H9 (cell line): ENCODE measurements around the gene ENOX1. TPM values are rescaled to one million over a fixed set of nuclear protein-coding genes. Genes with fewer than 3 reads are reported as not detected.

ENCODE experiments used
- DNase-seq: peaks from one replicate; pipeline ENCODE4 v3.0.0-alpha.2; 2017
- H2AFZ ChIP-seq: one replicate; pipeline ENCODE4 v1.6.1; 2013; ENCODE audit warnings: mild to moderate bottlenecking, low read length, control low read depth, moderate library complexity
- H2AK5ac ChIP-seq: 2 replicates; pipeline ENCODE4 v1.6.1; 2013; ENCODE audit warnings: low read length, control low read depth, mixed read lengths; ENCODE audit not compliant: insufficient read length
- H2BK120ac ChIP-seq: one replicate; pipeline ENCODE4 v1.6.1; 2013; ENCODE audit warnings: low read depth, mild to moderate bottlenecking, low read length, control low read depth, inconsistent platforms; ENCODE audit not compliant: poor library complexity, severe bottlenecking
- H2BK12ac ChIP-seq: 2 replicates; pipeline ENCODE4 v1.6.1; 2013; ENCODE audit warnings: low read length, control low read depth, mixed read lengths, low read depth; ENCODE audit not compliant: insufficient read length
- H2BK15ac ChIP-seq: 2 replicates; pipeline ENCODE4 v1.6.1; 2013; ENCODE audit warnings: low read depth, low read length, control low read depth
- H2BK20ac ChIP-seq: one replicate; pipeline ENCODE4 v1.6.1; 2013; ENCODE audit warnings: low read depth, mild to moderate bottlenecking, low read length, control low read depth, inconsistent platforms; ENCODE audit not compliant: poor library complexity, severe bottlenecking
- H2BK5ac ChIP-seq: 2 replicates; pipeline ENCODE4 v1.6.1; 2013; ENCODE audit warnings: low read length, control low read depth, mixed read lengths; ENCODE audit not compliant: insufficient read length
- H3K14ac ChIP-seq: 2 replicates; pipeline ENCODE4 v1.6.1; 2013; ENCODE audit warnings: low read length, control low read depth; ENCODE audit not compliant: insufficient read depth
- H3K18ac ChIP-seq: 2 replicates; pipeline ENCODE4 v1.6.1; 2013; ENCODE audit warnings: low read depth, mild to moderate bottlenecking, mixed read lengths, low read length, control low read depth; ENCODE audit not compliant: insufficient read length
- H3K23ac ChIP-seq: 2 replicates; pipeline ENCODE4 v1.6.1; 2013; ENCODE audit warnings: low read length, control low read depth, mixed read lengths, low read depth; ENCODE audit not compliant: insufficient read length
- H3K23me2 ChIP-seq: 2 replicates; pipeline ENCODE4 v1.6.1; 2013; ENCODE audit warnings: low read depth, mild to moderate bottlenecking, mixed read lengths, low read length, control low read depth; ENCODE audit not compliant: insufficient read length, poor library complexity, severe bottlenecking
- H3K27ac ChIP-seq: 2 replicates; pipeline ENCODE4 v1.5.1; 2013; ENCODE audit warnings: low read length, control low read depth, mixed read lengths, low read depth; ENCODE audit not compliant: insufficient read length
- H3K27me3 ChIP-seq: 2 replicates; pipeline ENCODE4 v1.6.1; 2013; ENCODE audit warnings: low read length, control low read depth, inconsistent platforms; ENCODE audit not compliant: insufficient read depth
- H3K4ac ChIP-seq: 2 replicates; pipeline ENCODE4 v1.6.1; 2013; ENCODE audit warnings: low read depth, mild to moderate bottlenecking, control low read depth, inconsistent platforms, low read length, moderate library complexity
- H3K4me1 ChIP-seq: 2 replicates; pipeline ENCODE4 v1.6.1; 2013; ENCODE audit warnings: low read length, control low read depth, inconsistent platforms; ENCODE audit not compliant: insufficient read depth
- H3K4me2 ChIP-seq: 2 replicates; pipeline ENCODE4 v1.6.1; 2013; ENCODE audit warnings: low read length, control low read depth, mixed read lengths; ENCODE audit not compliant: insufficient read length, insufficient read depth
- H3K56ac ChIP-seq: 2 replicates; pipeline ENCODE4 v1.6.1; 2013; ENCODE audit warnings: low read depth, mild to moderate bottlenecking, mixed read lengths, low read length, control low read depth; ENCODE audit not compliant: insufficient read length
- H3K79me1 ChIP-seq: 2 replicates; pipeline ENCODE4 v1.6.1; 2013; ENCODE audit warnings: low read depth, mild to moderate bottlenecking, moderate library complexity, low read length, control low read depth, inconsistent platforms; ENCODE audit not compliant: insufficient read depth, poor library complexity, severe bottlenecking
- H3K79me2 ChIP-seq: 2 replicates; pipeline ENCODE4 v1.6.1; 2013; ENCODE audit warnings: low read length, control low read depth, inconsistent platforms; ENCODE audit not compliant: insufficient read depth
- H3K9ac ChIP-seq: 2 replicates; pipeline ENCODE4 v1.6.1; 2013; ENCODE audit warnings: low read length, control low read depth, mixed read lengths; ENCODE audit not compliant: insufficient read length; ENCODE audit errors: extremely low read depth
- H3K9me3 ChIP-seq: one replicate; pipeline ENCODE4 v1.6.1; 2013; ENCODE audit warnings: low read depth, low read length, inconsistent platforms; ENCODE audit not compliant: control insufficient read depth
- H3T11ph ChIP-seq: one replicate; pipeline ENCODE4 v1.6.1; 2013; ENCODE audit warnings: mild to moderate bottlenecking, low read length, control low read depth, inconsistent platforms
- H4K20me1 ChIP-seq: one replicate; pipeline ENCODE4 v1.6.1; 2013; ENCODE audit not compliant: control insufficient read depth, insufficient read length, insufficient read depth
- H4K5ac ChIP-seq: 2 replicates; pipeline ENCODE4 v1.6.1; 2013; ENCODE audit warnings: low read depth, mild to moderate bottlenecking, mixed read lengths, low read length, control low read depth; ENCODE audit not compliant: insufficient read length
- H4K8ac ChIP-seq: replicated peaks from 2 replicates; pipeline ENCODE4 v1.6.1; 2013; ENCODE audit warnings: low read length, control low read depth, mixed read lengths, low read depth; ENCODE audit not compliant: insufficient read length
- H4K91ac ChIP-seq: 2 replicates; pipeline ENCODE4 v1.6.1; 2013; ENCODE audit warnings: low read depth, mild to moderate bottlenecking, moderate library complexity, mixed read lengths, low read length, control low read depth; ENCODE audit not compliant: insufficient read length
- H3K27ac Mint-ChIP-seq, 3 experiments: 2 replicates in 2 of 3; 3 replicates in 1 of 3; pipeline ENCODE4 v1.8.0; 2020 to 2021; ENCODE audit warnings: mixed read lengths in 3 of 3, mild to moderate bottlenecking in 1 of 3, moderate library complexity in 1 of 3
- H3K27me3 Mint-ChIP-seq: 2 replicates; pipeline ENCODE4 v1.8.0; 2021; ENCODE audit warnings: low read depth, mild to moderate bottlenecking, moderate library complexity, mixed read lengths
- H3K36me3 Mint-ChIP-seq, 3 experiments: 2 replicates in 2 of 3; 3 replicates in 1 of 3; pipeline ENCODE4 v1.8.0; 2020 to 2021; ENCODE audit warnings: low read depth in 3 of 3, mixed read lengths in 3 of 3; ENCODE audit not compliant: insufficient read depth in 1 of 3
- H3K4me1 Mint-ChIP-seq, 2 experiments: 2 replicates each; pipeline ENCODE4 v1.8.0; 2020; ENCODE audit warnings: mixed read lengths in 2 of 2
- H3K4me3 Mint-ChIP-seq, 2 experiments: 2 replicates in 1 of 2; 3 replicates in 1 of 2; pipeline ENCODE4 v1.8.0; 2020 to 2021; ENCODE audit warnings: mild to moderate bottlenecking in 2 of 2, mixed read lengths in 2 of 2, moderate library complexity in 1 of 2
- H3K9me3 Mint-ChIP-seq, 2 experiments: 2 replicates in 1 of 2; 3 replicates in 1 of 2; pipeline ENCODE4 v1.8.0; 2020; ENCODE audit warnings: mild to moderate bottlenecking in 2 of 2, mixed read lengths in 2 of 2, moderate library complexity in 1 of 2
- CTCF ChIP-seq: fragments of 200-600 bp; sonication (generic); conservative IDR thresholded peaks from 3 replicates; pipeline ENCODE4 v1.8.0; 2021; ENCODE audit warnings: antibody characterized with exemption, mild to moderate bottlenecking
- WGBS: extraction: QIAGEN DNeasy Blood & Tissue Kit; methylation state at CpG from one replicate; pipeline ENCODE4 v1.1.7; 2013; ENCODE audit warnings: missing lambda C conversion rate, low lambda C conversion rate, mixed read lengths; ENCODE audit not compliant: insufficient read length; ENCODE audit errors: extremely low coverage; 5-methylcytosine and 5-hydroxymethylcytosine counted together
- total RNA-seq: library from RNA; stranded (reverse); gene quantifications from 2 replicates; pipeline ENCODE4 v1.2.1, GENCODE V29; 2021

ENOX1 gene
- total RNA-seq, 1 experiment from 2014 or later = 0.24 TPM

- H2AK5ac ChIP-seq = no peak overlapping the region
- Mint-ChIP-seq H3K4me3 (no peak overlapping the region), H3K27ac (no peak overlapping the region), H3K36me3 (peaks cover 2 to 5% (median 3%) of the 10 kb centered on the region in 3 experiments; a peak in 4 of 7 replicates), H3K9me3 (peaks cover 7 to 11% of the 10 kb centered on the region in 2 experiments; a peak in 3 of 5 replicates), H3K27me3 (no peaks in the 10 kb centered on the region), H3K4me1 (peaks cover 6 to 10% of the 10 kb centered on the region in 2 experiments)
- H3K14ac ChIP-seq = no peak overlapping the region
- H4K5ac ChIP-seq = no peak overlapping the region
- no peak overlapping the region for H3T11ph ChIP-seq
- no peak overlapping the region for H2AFZ ChIP-seq
- H3K23ac ChIP-seq = no peak overlapping the region
- no peak overlapping the region for H4K8ac ChIP-seq
- no peaks in the 10 kb centered on the region for H3K23me2 ChIP-seq
- H3K9ac ChIP-seq = no peak overlapping the region
- WGBS = no CpG with 5 or more reads among the region's 9 CpGs
- H4K20me1 ChIP-seq = no peaks in the 10 kb centered on the region
- H2BK20ac ChIP-seq = no peak overlapping the region
- no peak for DNase-seq
- H3K79me1 ChIP-seq = no peaks in the 10 kb centered on the region
- H3K18ac ChIP-seq = no peak overlapping the region
- no peak for TF ChIP-seq CTCF
- H2BK5ac ChIP-seq = no peak overlapping the region
- no peak overlapping the region for H4K91ac ChIP-seq
- H2BK120ac ChIP-seq = no peak overlapping the region
- H2BK15ac ChIP-seq = no peak overlapping the region
- H3K4me1 ChIP-seq = no peaks in the 10 kb centered on the region
- no peaks in the 10 kb centered on the region for H3K27me3 ChIP-seq
- no peak overlapping the region for H3K56ac ChIP-seq
- no peak overlapping the region for H3K4me2 ChIP-seq
- no peak overlapping the region for H3K4ac ChIP-seq
- no peak overlapping the region for H3K27ac ChIP-seq
- no peak overlapping the region for H2BK12ac ChIP-seq
- no peaks in the 10 kb centered on the region for H3K9me3 ChIP-seq
- no peaks in the 10 kb centered on the region for H3K79me2 ChIP-seq
These were observed 375.0 kb downstream of the ENOX1 start for GRCh38 chr13:43411741-43412140.
